COLO668 (cell line): ENCODE data around the gene SLC9A3.
A peak's percentile ranks its signal among the peaks of the same experiment; 100 is the strongest.
"Not testable (repeated sequence)": the region's sequence is repeated elsewhere in the genome, so short reads cannot be mapped to it uniquely, and the experiment has no call there.

Experiments used
- DNase-seq: peaks from one replicate; lab custom pipeline; 2025; ENCODE audit not compliant: unreplicated experiment; lab: John Stamatoyannopoulos, UW

Gene SLC9A3

GRCh38 chr5:524234-524972, at the start of gene SLC9A3:
SLC9A3 (minus strand) TSS chr5:524449.
- DNase-seq = no peak

GRCh38 chr5:573976-574375, 49.7 kb upstream of the SLC9A3 start:
- DNase-seq = no peak

GRCh38 chr5:573206-573605, 49.0 kb upstream of the SLC9A3 start:
- no peak for DNase-seq

- peak; percentile 76 for DNase-seq
Measured at GRCh38 chr5:572398-573019, 48.3 kb upstream of the SLC9A3 start.

GRCh38 chr5:571791-572190, 47.5 kb upstream of the SLC9A3 start:
- peak; percentile 65 for DNase-seq

GRCh38 chr5:570886-571285, 46.6 kb upstream of the SLC9A3 start:
- no peak for DNase-seq

GRCh38 chr5:570446-570845, 46.2 kb upstream of the SLC9A3 start:
- DNase-seq = no peak

- no peak for DNase-seq
Measured at GRCh38 chr5:569868-570361, 45.7 kb upstream of the SLC9A3 start.

GRCh38 chr5:569358-569867, 45.2 kb upstream of the SLC9A3 start:
- DNase-seq = no peak

GRCh38 chr5:568809-569208, 44.6 kb upstream of the SLC9A3 start:
- DNase-seq = no peak

- DNase-seq = no peak
Measured at GRCh38 chr5:568061-568781, 44.0 kb upstream of the SLC9A3 start.

- no peak for DNase-seq
Measured at GRCh38 chr5:567664-568060, 43.4 kb upstream of the SLC9A3 start.

- no peak for DNase-seq
Measured at GRCh38 chr5:566636-567309, 42.5 kb upstream of the SLC9A3 start.

- DNase-seq = peak; percentile 65
Measured at GRCh38 chr5:565782-566440, 41.7 kb upstream of the SLC9A3 start.

- no peak for DNase-seq
Measured at GRCh38 chr5:561408-561807, 37.2 kb upstream of the SLC9A3 start.

GRCh38 chr5:560792-561166, 36.5 kb upstream of the SLC9A3 start:
- no peak for DNase-seq

GRCh38 chr5:558871-559503, 34.7 kb upstream of the SLC9A3 start:
- no peak for DNase-seq

GRCh38 chr5:558326-558725, 34.1 kb upstream of the SLC9A3 start:
- DNase-seq = no peak

- not testable (repeated sequence) for DNase-seq
Measured at GRCh38 chr5:557917-558316, 33.7 kb upstream of the SLC9A3 start.

- DNase-seq = no peak
Measured at GRCh38 chr5:556909-557441, 32.7 kb upstream of the SLC9A3 start.
